ENCODE data around the gene F2RL1. TPM values are rescaled to one million over a fixed set of nuclear protein-coding genes. Genes with fewer than 3 reads are reported as not detected.

Gene F2RL1
- total RNA-seq, 1 experiment from 2014 or later = 37.3 TPM

DNA sequence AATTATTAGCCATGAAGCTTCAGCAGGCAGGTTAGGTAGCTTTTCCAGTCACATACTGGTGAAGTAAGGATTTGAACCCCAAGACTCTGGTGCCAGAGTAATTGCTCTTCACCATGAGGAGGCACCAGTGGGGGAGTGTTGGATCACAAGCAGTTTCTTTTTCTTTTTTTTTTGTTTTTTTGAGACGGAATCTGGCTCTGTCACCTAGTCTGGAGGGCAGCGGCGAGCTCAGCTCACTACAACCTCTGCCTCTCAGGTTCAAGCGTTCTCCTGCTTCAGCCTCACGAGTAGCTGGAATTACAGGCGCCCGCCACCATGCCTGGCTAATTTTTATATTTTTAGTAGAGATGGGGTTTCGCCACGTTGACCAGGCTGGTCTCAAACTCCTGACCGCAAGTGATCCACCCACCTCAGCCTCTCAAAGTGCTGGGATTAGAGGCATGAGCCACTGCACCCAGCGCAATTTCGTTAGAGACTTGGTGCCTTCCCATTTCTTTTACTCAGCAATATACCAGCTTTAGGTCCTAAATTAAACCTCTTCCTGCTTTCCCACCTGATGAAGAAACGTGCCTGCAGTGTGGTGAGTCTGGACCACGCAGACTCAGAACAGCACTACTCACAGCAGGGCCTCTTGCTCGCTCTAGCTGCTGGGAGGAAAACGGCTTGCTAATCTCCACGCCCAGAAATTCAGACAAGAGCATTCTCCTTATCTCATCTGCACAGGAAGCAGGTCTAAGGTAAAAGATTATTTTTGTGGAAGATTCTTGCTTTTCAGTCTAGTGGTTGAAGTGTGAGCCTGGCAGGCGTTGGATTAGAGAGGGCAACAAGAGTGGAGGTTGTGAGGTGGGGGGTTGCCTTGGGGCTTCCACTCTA lies 30.8 kb downstream of the F2RL1 start, which contains the start of gene S100Z:
TSS of gene S100Z (plus strand) at position 596 of the 873 bp plus-strand sequence. CDS start 25,346 bp downstream, outside the sequence.
- peaks cover under 1% of the 10 kb centered on the region; the same call in 1 of the 2 replicates for H3K27me3 Mint-ChIP-seq (ENCODE audit: low read depth)
- DNase-seq (ENCODE audit: low spot score) (no peak), ATAC-seq (no peak)
- no peak within 1 kb of the TSS for H3K4me3 Mint-ChIP-seq
- H3K27ac Mint-ChIP-seq = no peak within 1 kb of the TSS
- H3K9me3 Mint-ChIP-seq = peaks cover 37% of the 10 kb centered on the region
- ChIA-PET POLR2A (no interaction called here), CTCF (interaction anchor here (1.0 to 2.4 kb wide), 3 partner anchors 75 to 227 kb away, joined by 3 to 6 read pairs (median 3); no protein-coding TSS in a partner anchor)
- no peak for TF ChIP-seq ZNF121 (CRISPR knock-in tag; IDR thresholded peaks at IDR 0.05)
- peaks cover 19% of the 10 kb centered on the region for H3K36me3 Mint-ChIP-seq
- H3K4me1 Mint-ChIP-seq = peaks cover 11% of the 10 kb centered on the region

DNA sequence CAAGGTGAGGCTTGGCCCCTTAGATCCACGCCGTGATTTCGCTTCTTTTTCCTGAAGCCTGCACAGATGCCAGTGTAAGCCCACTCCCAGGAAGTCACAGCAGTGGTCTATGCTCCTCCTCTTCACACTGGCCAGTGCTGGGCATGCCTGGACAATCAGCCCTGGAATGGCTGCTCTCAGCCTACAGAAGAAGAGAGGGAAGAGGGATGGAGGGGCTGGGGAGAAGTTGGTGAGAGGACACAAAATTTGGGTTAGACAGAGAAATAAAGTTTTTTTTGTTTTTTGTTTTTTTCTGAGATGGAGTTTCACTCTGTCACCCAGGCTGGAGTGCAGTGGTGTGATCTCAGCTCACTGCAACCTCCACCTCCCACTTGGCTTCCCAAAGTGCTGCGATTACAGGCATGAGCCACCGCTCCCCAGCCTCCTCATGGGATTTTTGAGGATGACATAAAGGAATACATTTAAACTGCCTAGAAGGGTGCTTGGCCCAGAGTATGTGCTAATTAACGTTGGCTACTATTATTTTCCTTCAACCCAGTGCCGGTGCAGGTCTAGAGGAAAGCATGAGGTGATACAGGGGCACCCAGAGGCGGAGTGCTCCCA lies 31.8 kb downstream of the F2RL1 start:
- Mint-ChIP-seq H3K4me3 (no peak overlapping the region), H3K4me1 (peaks cover 11% of the 10 kb centered on the region), H3K9me3 (peaks cover 39% of the 10 kb centered on the region), H3K27ac (no peak overlapping the region), H3K36me3 (peaks cover 22% of the 10 kb centered on the region), H3K27me3 (ENCODE audit: low read depth) (peaks cover 4% of the 10 kb centered on the region; the same call in 1 of the 2 replicates)
- DNase-seq (ENCODE audit: low spot score) = no peak
- ChIA-PET CTCF (interaction anchor here (2.4 kb wide), 1 partner anchor 76 kb away, joined by 6 read pairs; no protein-coding TSS in a partner anchor), POLR2A (no interaction called here)
- ATAC-seq = no peak
- TF ChIP-seq, protein P1, sequence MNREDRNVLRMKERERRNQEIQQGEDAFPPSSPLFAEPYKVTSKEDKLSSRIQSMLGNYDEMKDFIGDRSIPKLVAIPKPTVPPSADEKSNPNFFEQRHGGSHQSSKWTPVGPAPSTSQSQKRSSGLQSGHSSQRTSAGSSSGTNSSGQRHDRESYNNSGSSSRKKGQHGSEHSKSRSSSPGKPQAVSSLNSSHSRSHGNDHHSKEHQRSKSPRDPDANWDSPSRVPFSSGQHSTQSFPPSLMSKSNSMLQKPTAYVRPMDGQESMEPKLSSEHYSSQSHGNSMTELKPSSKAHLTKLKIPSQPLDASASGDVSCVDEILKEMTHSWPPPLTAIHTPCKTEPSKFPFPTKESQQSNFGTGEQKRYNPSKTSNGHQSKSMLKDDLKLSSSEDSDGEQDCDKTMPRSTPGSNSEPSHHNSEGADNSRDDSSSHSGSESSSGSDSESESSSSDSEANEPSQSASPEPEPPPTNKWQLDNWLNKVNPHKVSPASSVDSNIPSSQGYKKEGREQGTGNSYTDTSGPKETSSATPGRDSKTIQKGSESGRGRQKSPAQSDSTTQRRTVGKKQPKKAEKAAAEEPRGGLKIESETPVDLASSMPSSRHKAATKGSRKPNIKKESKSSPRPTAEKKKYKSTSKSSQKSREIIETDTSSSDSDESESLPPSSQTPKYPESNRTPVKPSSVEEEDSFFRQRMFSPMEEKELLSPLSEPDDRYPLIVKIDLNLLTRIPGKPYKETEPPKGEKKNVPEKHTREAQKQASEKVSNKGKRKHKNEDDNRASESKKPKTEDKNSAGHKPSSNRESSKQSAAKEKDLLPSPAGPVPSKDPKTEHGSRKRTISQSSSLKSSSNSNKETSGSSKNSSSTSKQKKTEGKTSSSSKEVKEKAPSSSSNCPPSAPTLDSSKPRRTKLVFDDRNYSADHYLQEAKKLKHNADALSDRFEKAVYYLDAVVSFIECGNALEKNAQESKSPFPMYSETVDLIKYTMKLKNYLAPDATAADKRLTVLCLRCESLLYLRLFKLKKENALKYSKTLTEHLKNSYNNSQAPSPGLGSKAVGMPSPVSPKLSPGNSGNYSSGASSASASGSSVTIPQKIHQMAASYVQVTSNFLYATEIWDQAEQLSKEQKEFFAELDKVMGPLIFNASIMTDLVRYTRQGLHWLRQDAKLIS (CRISPR knock-in tag; IDR thresholded peaks at IDR 0.05; ENCODE audit: borderline replicate concordance) = no peak
- TF ChIP-seq, protein P2, sequence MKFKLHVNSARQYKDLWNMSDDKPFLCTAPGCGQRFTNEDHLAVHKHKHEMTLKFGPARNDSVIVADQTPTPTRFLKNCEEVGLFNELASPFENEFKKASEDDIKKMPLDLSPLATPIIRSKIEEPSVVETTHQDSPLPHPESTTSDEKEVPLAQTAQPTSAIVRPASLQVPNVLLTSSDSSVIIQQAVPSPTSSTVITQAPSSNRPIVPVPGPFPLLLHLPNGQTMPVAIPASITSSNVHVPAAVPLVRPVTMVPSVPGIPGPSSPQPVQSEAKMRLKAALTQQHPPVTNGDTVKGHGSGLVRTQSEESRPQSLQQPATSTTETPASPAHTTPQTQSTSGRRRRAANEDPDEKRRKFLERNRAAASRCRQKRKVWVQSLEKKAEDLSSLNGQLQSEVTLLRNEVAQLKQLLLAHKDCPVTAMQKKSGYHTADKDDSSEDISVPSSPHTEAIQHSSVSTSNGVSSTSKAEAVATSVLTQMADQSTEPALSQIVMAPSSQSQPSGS (CRISPR knock-in tag; IDR thresholded peaks at IDR 0.05; ENCODE audit: borderline replicate concordance, low read depth) = no peak
- no peak for TF ChIP-seq ZNF396 (CRISPR knock-in tag; IDR thresholded peaks at IDR 0.05; ENCODE audit: borderline replicate concordance)
- no peak for TF ChIP-seq ZNF121 (CRISPR knock-in tag; IDR thresholded peaks at IDR 0.05)
- TF ChIP-seq FOXJ3 (CRISPR knock-in tag; IDR thresholded peaks at IDR 0.05; ENCODE audit: borderline replicate concordance) = no peak
- TF ChIP-seq IRF2 (CRISPR knock-in tag; IDR thresholded peaks at IDR 0.05; ENCODE audit: borderline replicate concordance, low read depth) = no peak
- TF ChIP-seq, protein P3, sequence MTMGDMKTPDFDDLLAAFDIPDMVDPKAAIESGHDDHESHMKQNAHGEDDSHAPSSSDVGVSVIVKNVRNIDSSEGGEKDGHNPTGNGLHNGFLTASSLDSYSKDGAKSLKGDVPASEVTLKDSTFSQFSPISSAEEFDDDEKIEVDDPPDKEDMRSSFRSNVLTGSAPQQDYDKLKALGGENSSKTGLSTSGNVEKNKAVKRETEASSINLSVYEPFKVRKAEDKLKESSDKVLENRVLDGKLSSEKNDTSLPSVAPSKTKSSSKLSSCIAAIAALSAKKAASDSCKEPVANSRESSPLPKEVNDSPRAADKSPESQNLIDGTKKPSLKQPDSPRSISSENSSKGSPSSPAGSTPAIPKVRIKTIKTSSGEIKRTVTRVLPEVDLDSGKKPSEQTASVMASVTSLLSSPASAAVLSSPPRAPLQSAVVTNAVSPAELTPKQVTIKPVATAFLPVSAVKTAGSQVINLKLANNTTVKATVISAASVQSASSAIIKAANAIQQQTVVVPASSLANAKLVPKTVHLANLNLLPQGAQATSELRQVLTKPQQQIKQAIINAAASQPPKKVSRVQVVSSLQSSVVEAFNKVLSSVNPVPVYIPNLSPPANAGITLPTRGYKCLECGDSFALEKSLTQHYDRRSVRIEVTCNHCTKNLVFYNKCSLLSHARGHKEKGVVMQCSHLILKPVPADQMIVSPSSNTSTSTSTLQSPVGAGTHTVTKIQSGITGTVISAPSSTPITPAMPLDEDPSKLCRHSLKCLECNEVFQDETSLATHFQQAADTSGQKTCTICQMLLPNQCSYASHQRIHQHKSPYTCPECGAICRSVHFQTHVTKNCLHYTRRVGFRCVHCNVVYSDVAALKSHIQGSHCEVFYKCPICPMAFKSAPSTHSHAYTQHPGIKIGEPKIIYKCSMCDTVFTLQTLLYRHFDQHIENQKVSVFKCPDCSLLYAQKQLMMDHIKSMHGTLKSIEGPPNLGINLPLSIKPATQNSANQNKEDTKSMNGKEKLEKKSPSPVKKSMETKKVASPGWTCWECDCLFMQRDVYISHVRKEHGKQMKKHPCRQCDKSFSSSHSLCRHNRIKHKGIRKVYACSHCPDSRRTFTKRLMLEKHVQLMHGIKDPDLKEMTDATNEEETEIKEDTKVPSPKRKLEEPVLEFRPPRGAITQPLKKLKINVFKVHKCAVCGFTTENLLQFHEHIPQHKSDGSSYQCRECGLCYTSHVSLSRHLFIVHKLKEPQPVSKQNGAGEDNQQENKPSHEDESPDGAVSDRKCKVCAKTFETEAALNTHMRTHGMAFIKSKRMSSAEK (CRISPR knock-in tag; IDR thresholded peaks at IDR 0.05; ENCODE audit: borderline replicate concordance) = no peak
- TF ChIP-seq, protein P4, sequence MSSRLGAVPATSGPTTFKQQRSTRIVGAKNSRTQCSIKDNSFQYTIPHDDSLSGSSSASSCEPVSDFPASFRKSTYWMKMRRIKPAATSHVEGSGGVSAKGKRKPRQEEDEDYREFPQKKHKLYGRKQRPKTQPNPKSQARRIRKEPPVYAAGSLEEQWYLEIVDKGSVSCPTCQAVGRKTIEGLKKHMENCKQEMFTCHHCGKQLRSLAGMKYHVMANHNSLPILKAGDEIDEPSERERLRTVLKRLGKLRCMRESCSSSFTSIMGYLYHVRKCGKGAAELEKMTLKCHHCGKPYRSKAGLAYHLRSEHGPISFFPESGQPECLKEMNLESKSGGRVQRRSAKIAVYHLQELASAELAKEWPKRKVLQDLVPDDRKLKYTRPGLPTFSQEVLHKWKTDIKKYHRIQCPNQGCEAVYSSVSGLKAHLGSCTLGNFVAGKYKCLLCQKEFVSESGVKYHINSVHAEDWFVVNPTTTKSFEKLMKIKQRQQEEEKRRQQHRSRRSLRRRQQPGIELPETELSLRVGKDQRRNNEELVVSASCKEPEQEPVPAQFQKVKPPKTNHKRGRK (CRISPR knock-in tag; IDR thresholded peaks at IDR 0.05; ENCODE audit: borderline replicate concordance) = no peak
- no peak for TF ChIP-seq GRHL2 (CRISPR knock-in tag; IDR thresholded peaks at IDR 0.05; ENCODE audit: insufficient replicate concordance, severe bottlenecking)
- no peak for TF ChIP-seq GABPB1 (CRISPR knock-in tag; IDR thresholded peaks at IDR 0.05)
- no peak for TF ChIP-seq FOXP1 (CRISPR knock-in tag; IDR thresholded peaks at IDR 0.05; ENCODE audit: borderline replicate concordance)
- TF ChIP-seq SMAD3 (CRISPR knock-in tag; IDR thresholded peaks at IDR 0.05; ENCODE audit: borderline replicate concordance) = no peak
- no peak for TF ChIP-seq ZNF219 (CRISPR knock-in tag; IDR thresholded peaks at IDR 0.05; ENCODE audit: borderline replicate concordance)
- TF ChIP-seq ZBTB21 (CRISPR knock-in tag; IDR thresholded peaks at IDR 0.05; ENCODE audit: borderline replicate concordance) = no peak
- no peak for TF ChIP-seq CREB1 (CRISPR knock-in tag; IDR thresholded peaks at IDR 0.05)
- TF ChIP-seq CBFB (CRISPR knock-in tag; IDR thresholded peaks at IDR 0.05; ENCODE audit: low read depth) = no peak
- TF ChIP-seq JAZF1 (CRISPR knock-in tag; IDR thresholded peaks at IDR 0.05) = no peak
